Measurements from ENCODE around the gene IL13RA2.

The IL13RA2 gene, protein sequence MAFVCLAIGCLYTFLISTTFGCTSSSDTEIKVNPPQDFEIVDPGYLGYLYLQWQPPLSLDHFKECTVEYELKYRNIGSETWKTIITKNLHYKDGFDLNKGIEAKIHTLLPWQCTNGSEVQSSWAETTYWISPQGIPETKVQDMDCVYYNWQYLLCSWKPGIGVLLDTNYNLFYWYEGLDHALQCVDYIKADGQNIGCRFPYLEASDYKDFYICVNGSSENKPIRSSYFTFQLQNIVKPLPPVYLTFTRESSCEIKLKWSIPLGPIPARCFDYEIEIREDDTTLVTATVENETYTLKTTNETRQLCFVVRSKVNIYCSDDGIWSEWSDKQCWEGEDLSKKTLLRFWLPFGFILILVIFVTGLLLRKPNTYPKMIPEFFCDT

DNA sequence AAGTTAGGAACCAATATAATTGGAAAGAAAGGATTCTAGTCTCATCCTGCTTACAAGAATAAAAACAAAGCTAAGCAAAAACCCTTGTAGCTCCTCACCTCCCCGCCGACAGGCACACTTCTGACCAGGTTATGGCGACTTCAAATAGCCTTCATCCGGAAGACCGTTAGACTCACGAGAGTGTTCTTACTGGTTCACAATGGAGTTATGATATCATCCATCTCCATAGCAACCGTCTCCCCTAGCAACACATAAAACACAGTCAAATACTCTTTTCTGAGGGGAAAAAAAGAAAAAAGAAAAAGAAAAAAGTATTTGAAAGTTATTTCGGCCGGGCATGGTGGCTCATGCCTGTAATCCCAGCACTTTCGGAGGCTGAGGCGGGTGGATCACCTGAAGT lies at the start of gene IL13RA2:
IL13RA2 (minus strand) TSS at position 162 of the 400 bp plus-strand sequence. CDS start 347 bp downstream, outside the sequence.
- no peak for DNase-seq (ENCODE audit: low spot score)

DNA sequence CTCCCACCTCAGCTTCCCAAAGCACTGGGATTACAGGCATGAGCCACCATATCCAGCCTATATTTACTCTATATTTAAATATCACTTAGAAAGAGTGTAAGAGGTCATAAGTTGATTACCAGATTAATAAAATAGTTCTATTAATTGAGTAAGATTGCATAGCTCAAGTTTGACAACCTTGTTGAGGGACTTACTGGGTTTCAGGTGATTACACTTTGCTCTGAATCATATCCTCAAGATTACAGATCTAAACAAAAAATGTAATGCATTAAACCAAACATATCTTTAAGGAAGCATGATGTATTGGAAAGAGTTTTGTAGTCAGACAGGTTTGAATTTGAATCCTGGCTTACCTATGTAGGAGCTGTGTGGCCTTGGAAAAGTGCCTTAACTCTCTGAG lies 47.9 kb upstream of the IL13RA2 start:
- no peak for DNase-seq (ENCODE audit: low spot score)

DNA sequence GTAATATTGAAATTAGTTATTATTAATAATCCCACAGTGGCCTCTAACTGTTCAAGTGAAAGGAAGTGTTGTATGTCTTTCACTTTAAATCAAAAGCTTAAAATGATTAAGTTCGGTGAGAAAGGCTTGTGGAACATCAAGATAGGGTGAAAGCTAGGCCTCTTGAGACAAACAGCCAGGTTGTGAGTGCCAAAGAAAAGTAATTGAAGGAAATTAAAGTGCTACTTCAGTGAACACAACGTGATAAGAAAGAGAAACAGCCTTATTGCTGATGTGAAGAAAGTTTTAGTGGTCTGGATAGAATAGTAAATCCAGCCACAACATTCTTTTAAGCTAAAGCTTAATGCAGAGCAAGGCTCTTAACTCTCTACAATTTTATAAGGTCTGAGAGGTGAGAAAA lies 42.6 kb upstream of the IL13RA2 start:
- DNase-seq (ENCODE audit: low spot score): no peak

DNA sequence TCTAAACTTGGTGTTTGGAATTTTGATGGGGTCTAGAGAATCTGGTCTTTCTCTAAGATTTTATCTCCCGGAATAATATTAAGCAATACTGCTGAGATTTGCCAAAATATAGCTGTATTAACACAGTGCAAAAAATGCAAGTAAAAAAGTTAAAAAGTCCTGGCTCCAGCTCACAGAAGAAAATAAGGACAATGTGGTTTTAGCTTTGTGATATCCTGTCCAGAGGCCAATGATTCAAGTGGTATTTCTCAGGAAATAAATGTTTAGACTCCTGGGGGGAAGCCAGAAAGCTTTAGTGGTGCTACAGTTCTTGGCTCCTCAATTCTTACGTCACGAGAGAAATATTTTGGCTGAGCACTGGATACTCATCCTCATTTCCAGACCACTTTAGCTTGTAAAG lies 40.9 kb upstream of the IL13RA2 start:
- no peak for DNase-seq (ENCODE audit: low spot score)

DNA sequence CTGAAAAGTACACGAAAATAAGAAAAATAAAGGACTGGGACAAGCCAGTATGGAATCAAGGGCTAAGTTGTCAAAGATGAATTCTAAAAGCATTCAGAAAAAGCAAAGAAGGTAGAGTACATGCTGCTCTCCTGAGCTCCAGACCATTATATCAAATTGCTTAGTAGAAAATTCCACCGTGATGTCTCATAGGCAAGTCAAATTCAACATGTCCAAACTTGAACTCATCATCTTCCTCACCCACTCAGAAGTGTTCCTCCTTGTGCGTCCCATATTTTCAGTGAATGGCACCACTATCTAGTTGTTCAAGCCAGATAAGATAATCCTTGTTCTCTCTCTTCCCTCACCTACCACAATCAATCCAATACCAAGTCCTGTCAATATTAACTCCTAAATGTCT lies 37.5 kb upstream of the IL13RA2 start:
- DNase-seq (ENCODE audit: low spot score): no peak

DNA sequence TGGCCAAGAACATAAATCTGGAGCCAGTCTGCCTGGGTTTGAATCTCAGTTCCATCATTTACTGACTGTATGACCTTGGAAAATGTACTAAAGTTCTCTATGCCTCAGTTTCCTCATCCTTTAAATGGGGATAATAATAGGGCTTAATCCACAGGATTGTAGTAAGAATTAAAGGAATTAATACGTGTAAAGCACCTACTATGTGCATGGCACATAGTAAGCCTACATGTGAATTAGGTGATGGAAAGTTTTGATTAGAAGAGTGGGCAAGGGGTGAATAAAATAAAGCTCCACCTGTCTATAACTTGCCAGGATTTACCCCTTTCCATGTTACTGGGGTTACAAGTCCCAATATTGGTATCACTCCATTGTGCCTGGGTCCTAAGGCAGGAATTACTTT lies 35.8 kb upstream of the IL13RA2 start:
- DNase-seq (ENCODE audit: low spot score): no peak

DNA sequence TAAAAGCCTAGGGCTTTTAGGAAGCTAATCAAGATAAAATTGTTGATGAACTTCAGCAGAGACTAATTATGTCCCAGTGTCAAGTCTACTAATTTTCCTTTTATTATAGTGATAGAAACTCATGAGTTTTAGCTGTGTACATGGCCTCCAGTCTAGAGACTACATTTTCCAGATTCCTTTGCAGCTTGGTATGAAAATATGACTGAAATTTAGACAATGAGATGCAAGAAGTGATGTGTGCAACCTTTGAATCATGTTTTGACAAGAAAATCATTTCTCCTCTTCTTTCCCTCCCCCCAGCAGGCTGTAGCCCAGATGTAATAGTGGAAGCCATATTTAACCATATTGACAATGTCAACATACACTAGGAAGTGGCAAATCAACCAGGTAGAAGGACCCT lies 30.3 kb upstream of the IL13RA2 start:
- no peak for DNase-seq (ENCODE audit: low spot score)

DNA sequence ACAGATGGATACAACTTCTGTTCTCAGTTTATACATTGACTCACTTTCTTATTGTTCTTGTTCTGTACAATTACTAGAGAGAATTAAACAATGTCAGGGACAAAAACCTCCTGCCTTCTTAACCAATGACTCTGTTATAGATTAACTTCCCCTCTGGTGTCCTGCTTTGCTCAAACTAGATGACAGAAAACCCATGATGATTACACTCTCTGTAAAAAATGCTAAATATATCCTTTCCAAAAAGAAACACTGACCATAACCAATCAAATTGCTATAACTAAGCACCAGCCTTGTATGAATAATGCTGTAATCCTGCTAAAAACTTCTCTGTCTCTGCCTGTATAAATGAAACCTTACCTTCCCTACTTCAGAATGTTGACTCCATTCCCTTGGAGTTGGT lies 29.8 kb upstream of the IL13RA2 start:
- DNase-seq (ENCODE audit: low spot score): no peak

DNA sequence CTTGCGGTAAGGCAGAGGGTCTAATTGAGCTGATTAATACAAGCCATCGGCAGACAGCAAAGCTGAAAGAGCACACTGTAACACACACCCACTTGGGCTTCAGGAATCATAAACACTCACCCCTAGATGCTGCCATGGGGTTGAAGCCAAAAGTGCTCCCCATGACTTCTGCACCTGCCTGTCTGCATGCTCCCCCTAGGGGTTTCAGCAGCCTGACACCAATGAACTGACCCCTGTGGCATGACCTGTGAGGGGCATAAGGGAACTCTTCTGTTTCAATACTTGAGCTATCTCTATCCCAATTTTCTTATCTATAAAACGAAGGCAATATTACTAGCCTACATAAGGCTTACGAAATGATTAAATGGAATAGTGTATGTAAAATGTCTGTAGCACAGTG lies 23.0 kb upstream of the IL13RA2 start:
- DNase-seq (ENCODE audit: low spot score): no peak

DNA sequence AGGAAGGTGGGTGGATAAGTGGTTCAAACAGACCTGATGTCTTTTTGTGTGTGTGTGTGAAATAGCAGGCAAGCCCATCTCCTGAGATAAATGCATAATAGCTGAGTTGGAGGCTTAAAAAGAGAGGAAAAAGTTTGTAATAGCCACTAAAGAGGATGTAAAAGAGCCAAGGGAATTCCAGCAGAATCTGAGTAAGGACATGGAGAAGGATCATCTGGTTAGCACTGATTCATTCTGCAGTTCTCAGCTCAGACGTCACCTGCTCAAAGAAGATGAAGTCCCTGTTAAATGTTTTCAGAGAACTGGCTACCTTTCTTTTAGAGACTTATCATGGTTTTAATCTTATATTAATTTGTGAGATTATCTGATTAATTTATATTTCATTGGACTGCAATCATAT lies 21.0 kb upstream of the IL13RA2 start:
- no peak for DNase-seq (ENCODE audit: low spot score)

DNA sequence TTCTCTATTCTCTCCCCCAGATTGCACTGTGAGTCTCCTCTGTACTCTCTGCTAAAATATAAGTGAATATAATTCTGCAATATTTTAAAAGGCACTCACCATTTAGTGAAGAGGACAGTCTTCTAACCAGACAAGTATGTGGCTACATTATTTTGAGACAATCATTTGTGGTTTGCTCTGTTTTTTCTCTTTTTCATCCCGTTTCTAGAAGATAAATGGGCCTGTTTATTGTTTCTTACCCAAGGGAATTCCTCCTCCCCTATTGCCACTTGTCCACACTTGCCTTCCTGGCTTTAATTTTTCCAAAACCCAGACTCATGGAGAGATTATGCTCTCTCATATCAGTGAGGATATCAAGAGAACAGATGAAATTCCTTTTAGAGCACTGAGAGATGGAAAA lies 18.6 kb upstream of the IL13RA2 start:
- DNase-seq (ENCODE audit: low spot score): no peak

DNA sequence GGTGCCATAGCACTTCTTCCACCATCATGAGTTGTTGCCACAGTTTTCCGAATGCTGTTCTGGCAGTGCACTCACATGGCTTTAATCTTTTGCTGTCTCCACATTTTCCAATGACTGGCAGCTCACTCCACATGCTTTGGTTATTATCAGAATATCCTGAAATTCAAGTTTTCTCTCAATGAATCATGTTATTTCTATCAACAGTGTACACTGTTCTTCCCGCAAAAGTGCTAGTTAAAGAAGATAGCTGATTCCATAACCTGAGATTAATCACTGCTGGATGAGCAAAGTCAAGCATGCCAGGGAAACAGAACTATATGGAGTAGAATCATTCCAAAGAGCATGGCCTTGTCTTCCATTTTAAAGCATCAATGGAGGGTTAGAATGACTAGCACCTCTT lies 14.6 kb upstream of the IL13RA2 start:
- DNase-seq (ENCODE audit: low spot score): no peak

DNA sequence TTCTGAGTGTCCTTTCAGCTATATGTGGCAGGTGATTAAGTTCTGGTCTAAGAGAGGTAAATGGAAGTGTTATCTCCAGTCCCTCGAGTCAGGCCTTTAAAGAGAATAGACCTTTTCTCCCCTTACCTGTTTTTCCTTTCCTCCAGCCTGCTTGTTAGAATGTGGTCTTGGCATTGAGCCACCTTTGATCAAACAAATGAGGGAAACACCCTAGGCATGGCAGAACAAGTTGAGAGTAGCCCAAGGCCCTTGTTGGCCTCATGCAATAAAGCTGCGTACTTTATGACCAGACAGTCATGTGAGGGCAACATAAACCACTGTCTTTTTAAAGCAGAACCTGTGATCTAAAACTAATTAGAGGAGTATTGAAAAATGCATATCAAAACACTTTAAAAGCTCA lies 13.2 kb upstream of the IL13RA2 start:
- DNase-seq (ENCODE audit: low spot score): no peak

DNA sequence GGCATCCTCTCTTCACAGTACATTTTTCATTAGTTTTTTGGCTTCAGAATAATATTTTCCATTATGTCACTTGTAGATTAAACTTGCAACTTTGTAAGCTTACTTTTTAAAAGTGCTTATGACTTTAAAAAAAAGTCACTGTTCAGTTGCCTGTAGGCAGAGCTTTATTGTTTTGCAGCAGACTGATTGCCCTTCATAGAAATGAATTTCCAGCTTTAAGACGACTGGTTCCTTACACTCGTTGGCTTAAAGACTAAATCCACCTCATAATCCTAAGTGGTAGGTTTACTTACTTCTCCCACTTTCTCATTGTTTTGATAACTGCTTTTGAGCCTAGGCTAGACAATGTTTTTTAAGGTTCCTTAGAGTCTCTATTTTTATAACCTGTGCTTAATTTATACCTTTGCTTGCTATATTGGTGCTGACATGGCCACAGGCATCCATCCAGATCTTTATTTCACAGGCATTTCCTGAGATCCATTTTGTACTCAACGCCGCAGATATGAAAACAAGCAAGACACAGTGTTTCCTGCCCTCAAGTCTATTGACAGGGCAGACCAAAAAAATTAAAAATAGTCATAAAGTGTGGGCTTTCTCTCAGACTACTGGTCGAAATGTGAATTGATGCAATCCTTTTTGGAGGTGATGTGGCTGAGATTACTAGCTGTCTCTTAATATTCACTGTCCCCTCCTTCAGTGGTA lies 12.6 kb upstream of the IL13RA2 start:
- no peak for DNase-seq (ENCODE audit: low spot score)

DNA sequence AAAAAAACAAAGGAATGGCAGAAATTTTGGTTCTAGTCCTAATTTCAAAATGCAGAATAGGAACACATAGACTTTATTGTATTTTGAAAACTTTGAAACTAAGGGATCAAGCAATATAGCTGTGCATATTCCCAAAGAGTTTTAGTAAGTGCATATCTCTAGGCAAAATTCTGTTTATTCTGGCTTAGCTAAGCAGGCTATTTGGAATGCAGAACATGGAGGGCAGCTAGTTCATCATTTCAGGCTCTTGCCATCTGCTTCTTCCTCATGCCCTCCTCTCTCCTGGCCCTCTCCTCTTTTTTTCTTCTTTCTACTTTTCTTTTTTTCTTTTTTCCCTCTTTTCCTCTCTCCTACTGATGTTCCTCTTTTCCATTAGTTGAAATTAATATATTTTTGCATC lies 12.0 kb upstream of the IL13RA2 start:
- no peak for DNase-seq (ENCODE audit: low spot score)

DNA sequence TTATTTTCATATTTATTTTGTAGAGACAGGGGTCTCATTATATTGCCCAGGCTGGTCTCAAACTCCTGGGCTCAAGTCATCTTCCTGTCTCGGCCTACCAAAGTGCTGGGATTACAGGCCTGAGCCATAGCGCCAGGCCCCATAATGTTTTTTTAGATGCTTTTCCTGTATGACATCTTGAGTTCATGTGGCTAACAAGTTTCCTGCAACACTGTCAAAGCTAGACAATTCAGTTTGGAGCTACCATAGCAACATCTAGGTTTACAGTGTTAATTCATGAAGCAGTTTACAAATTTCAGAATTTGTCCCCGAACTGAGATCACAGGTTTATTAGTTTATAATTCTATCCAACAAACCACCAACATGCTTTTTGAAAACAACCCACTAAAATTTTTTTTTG lies 6.4 kb upstream of the IL13RA2 start:
- no peak for DNase-seq (ENCODE audit: low spot score)

DNA sequence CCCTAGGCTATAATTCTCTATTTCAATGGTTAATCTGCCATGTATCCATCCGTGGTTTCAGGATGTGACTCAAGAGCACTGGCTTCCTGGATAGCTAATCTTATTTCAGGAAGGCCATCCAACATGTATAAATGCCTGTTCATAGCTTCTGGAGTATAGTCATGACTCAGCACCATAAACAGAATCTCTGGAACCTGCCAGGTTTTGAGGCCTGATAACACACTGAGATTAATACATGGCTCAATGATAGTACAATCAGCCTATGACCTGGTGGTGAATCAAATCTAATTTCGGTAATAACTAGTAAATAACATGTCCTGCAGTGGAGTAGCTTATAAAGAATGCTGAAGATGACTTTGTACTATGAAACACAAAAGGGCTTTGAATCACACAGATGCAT lies 5.7 kb upstream of the IL13RA2 start:
- DNase-seq (ENCODE audit: low spot score): no peak

DNA sequence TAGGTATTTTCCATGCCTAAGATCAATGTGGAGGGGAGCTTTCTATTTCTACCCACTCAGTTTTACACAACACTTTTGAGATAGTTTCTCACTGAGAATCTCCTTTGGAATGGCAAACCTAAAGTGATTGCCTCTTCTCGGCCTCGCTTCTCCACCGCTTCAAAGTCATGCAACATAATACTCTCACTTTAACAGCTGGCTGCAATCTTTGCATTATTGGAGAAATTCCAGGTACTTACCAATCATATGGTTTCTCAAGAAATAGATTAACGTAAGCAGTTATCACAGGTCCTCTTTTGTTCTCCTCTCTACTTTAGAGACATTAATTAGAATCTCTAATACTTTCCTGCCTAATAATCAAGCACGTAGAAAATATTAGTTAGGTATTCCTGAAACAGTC lies 3.7 kb upstream of the IL13RA2 start:
- no peak for DNase-seq (ENCODE audit: low spot score)

DNA sequence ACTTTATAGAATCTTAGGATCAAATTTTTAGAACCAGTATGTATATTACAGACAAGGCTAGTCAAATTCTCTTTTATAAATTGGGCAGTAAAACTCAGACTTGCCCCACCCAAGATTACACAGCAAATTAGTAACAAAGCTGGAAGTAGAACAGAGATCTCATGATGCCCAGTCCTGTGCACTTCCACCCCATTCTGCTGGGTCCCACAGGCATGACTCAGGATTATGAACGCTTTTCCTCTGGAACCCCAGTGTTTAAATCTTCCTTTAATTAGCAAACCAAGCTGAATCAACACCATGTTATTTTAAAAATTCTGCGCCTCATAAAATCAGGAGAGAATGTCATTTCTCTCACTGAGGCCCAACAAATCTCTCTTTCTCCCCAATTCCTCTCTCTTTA lies 1.5 kb upstream of the IL13RA2 start:
- no peak for DNase-seq (ENCODE audit: low spot score)

DNA sequence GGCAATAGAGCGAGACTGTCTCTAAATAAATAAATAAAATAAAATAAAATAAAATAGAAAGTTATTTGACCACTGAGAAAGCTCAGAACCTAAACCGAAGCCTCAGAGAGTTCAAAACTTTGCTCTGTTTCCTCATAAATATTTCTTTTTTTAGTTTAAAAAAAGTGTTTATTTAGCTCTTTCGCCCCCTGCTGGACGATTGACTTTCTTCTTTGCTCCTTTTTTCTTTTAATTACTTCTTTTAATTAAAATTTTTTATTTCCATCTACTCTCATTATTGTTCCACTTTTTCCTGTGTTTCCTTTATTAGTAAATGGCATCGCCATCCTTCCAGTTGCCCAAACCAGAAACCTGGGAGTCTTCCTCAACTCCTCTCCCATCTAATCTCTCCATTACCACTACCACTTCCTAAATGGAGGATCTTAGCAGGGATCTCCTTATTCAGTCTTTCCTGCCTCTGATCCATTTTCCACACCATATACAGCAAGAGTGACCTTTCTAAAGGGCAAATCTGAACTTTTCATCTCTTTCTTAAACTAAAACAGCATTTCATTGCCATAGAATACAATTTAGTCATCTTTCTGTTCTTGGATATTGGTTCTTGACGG lies 728 bp upstream of the IL13RA2 start:
- no peak for DNase-seq (ENCODE audit: low spot score)

DNA sequence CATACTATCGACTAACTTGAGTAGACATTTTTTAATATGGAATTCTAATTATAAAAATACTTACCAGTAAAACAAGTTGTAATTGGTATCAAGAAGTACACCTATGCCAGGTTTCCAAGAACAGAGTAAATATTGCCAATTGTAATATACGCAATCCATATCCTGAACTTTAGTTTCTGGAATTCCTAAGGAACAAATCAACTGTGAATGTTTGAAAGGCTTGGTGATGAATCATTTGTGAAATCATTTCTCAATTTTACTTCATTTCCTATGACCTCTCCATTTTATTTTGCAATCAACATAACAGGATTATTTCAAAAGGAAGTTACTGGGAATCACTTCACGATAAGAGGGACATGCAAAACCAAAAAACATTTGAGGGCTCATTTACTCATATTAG lies 3.7 kb downstream of the IL13RA2 start:
- no peak for DNase-seq (ENCODE audit: low spot score)

DNA sequence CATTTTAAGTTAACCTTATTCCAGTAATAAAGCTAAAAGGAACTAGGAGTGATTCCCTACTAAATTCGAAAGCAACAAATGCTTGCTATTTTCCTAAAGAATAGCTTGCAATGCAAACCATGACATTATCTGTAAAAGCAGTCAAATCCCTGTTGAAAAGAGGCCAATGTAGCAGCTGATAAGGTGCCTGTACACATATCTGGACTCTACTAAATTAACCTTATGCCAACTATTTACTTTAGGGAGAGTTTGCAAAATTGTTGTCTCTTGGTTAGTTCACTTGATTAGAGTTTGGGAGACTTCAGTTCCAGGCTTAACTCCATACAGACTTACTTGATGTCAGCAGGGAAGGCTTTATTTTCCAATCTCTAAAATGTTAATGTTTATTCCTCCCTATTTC lies 6.0 kb downstream of the IL13RA2 start:
- DNase-seq (ENCODE audit: low spot score): no peak

DNA sequence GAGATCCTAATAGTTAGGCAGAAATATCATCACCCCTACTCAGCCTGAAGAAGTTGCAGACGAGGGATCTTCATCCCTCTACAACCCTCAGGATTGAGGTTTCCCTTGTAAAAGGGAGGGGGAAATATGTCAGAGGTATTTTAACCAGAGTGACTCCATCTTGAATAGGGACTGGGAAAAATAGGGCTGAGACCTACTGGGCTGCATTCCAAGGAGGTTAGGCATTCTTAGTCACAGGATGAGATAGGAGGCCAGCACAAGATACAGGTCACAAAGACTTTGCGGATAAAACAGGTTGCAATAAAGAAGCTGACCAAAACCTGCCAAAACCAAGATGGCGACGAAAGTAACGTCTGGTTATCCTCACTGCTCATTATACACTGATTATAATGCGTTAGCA lies 17.5 kb downstream of the IL13RA2 start:
- DNase-seq (ENCODE audit: low spot score): no peak

Measured in iPS-NIHi11 (cell line).